PFSK-1 (cell line): ENCODE measurements around the gene AZIN2.

Experiments
- FOXP2 ChIP-seq: optimal IDR thresholded peaks from 2 replicates; pipeline ENCODE3; 2011; ENCODE audit warnings: borderline replicate concordance, control low read depth, inconsistent platforms; ENCODE audit not compliant: insufficient read depth; ENCODE audit errors: extremely low read length, extremely low read depth
- POLR2AphosphoS5 ChIP-seq: IDR thresholded peaks from 2 replicates; pipeline ENCODE4 v1.6.1; 2012; ENCODE audit warnings: low read depth, mild to moderate bottlenecking, control low read depth, low read length, moderate library complexity
- SIN3A ChIP-seq: IDR thresholded peaks from 2 replicates; pipeline ENCODE4 v1.6.1; 2012; ENCODE audit warnings: mild to moderate bottlenecking, low read length, moderate library complexity, borderline replicate concordance; ENCODE audit not compliant: insufficient read depth
- TAF1 ChIP-seq: IDR thresholded peaks from 2 replicates; pipeline ENCODE4 v1.6.1; 2012; ENCODE audit warnings: low read length, control low read depth, borderline replicate concordance; ENCODE audit not compliant: insufficient read depth
- TF ChIP-seq, protein P1 (sequence below), 2 experiments: IDR thresholded peaks; 2 replicates each; pipeline versions ENCODE4 v1.6.1 to v1.8.0; 2011 to 2012; ENCODE audit warnings: low read depth in 2 of 2, low read length in 2 of 2, control low read depth in 1 of 2, inconsistent platforms in 1 of 2, mild to moderate bottlenecking in 1 of 2, moderate library complexity in 1 of 2; ENCODE audit not compliant: insufficient read depth in 1 of 2

AZIN2 gene

GRCh38 chr1:33087677-33088076, 6.7 kb downstream of the AZIN2 start:
- no peak for TF ChIP-seq TAF1
- TF ChIP-seq, protein P1, sequence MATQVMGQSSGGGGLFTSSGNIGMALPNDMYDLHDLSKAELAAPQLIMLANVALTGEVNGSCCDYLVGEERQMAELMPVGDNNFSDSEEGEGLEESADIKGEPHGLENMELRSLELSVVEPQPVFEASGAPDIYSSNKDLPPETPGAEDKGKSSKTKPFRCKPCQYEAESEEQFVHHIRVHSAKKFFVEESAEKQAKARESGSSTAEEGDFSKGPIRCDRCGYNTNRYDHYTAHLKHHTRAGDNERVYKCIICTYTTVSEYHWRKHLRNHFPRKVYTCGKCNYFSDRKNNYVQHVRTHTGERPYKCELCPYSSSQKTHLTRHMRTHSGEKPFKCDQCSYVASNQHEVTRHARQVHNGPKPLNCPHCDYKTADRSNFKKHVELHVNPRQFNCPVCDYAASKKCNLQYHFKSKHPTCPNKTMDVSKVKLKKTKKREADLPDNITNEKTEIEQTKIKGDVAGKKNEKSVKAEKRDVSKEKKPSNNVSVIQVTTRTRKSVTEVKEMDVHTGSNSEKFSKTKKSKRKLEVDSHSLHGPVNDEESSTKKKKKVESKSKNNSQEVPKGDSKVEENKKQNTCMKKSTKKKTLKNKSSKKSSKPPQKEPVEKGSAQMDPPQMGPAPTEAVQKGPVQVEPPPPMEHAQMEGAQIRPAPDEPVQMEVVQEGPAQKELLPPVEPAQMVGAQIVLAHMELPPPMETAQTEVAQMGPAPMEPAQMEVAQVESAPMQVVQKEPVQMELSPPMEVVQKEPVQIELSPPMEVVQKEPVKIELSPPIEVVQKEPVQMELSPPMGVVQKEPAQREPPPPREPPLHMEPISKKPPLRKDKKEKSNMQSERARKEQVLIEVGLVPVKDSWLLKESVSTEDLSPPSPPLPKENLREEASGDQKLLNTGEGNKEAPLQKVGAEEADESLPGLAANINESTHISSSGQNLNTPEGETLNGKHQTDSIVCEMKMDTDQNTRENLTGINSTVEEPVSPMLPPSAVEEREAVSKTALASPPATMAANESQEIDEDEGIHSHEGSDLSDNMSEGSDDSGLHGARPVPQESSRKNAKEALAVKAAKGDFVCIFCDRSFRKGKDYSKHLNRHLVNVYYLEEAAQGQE (IDR thresholded peaks at IDR 0.05; ENCODE audit: insufficient read depth in 1 of 2, low read depth in 2 of 2, low read length in 2 of 2): no peak
- no peak for TF ChIP-seq SIN3A
- TF ChIP-seq FOXP2: no peak
- TF ChIP-seq POLR2AphosphoS5: no peak

DNA sequence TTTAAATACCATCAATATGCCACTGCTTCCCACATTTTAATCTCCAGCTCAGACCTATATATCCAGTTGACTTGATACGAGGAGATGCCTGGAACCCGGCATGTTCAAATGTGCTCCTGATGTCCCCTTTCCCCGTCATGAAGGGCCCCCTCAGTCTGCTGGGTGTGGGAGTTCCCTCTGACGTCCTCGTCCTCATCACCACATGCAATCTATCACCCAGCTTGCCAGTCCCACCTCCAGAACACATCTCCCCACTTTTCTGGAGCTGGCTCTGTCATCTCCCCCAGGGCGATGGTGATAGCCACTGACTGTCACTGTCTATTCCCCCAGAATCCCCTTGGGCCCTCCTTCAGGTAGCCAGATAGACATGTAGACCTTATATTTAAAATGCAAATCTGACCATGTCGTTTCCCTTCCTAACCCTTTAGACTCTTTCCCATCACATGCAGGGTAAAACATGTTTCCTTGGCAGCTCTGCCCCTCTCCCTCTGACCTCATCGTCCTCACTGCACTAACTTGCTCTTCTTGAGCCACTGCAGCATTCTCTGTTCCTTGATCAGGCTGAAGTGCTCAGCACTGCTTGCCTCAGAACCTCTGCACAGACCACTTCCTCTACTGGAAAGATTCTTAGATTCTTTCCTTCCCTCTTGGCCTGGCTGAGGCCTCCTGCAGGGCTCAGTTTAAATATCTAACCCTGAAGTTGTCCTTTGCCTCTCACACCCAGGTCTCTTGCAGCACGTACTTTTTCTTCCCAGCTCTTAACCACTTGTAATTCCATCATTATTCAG, 7.4 kb downstream of the AZIN2 start:
- TF ChIP-seq FOXP2: no peak
- no peak for TF ChIP-seq POLR2AphosphoS5
- TF ChIP-seq SIN3A: no peak
- TF ChIP-seq, protein P1 (IDR thresholded peaks at IDR 0.05; ENCODE audit: insufficient read depth in 1 of 2, low read depth in 2 of 2, low read length in 2 of 2): no peak
- no peak for TF ChIP-seq TAF1

- no peak for TF ChIP-seq SIN3A
- no peak for TF ChIP-seq FOXP2
- TF ChIP-seq, protein P1 (IDR thresholded peaks at IDR 0.05; ENCODE audit: insufficient read depth in 1 of 2, low read depth in 2 of 2, low read length in 2 of 2): no peak
- TF ChIP-seq POLR2AphosphoS5: no peak
- no peak for TF ChIP-seq TAF1
Observed at GRCh38 chr1:33089457-33089856, 8.5 kb downstream of the AZIN2 start.

DNA sequence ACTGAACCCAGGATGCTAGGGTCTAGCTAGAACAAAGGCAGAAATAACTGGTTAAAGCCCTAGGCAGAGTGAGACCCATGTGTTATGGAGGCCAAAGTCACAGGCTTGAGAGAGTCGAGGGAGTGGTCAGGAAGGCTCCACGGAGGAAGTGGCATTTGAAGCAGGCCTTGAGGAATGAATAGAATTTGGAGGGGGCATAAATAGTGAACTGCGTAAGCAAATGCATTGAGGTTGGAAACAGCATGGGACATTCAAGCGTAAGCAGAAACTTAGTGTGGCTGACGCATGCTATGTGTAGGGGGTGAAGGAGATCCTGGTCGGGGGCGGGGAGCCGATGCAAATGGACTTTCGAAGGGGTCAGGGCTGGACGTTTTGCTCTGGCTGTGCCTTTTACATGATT, 11.5 kb downstream of the AZIN2 start:
- TF ChIP-seq TAF1: no peak
- TF ChIP-seq, protein P1 (IDR thresholded peaks at IDR 0.05; ENCODE audit: insufficient read depth in 1 of 2, low read depth in 2 of 2, low read length in 2 of 2): no peak
- no peak for TF ChIP-seq POLR2AphosphoS5
- no peak for TF ChIP-seq FOXP2
- no peak for TF ChIP-seq SIN3A
